ENCODE results near the gene ANAPC15. TPM values are rescaled to one million over a fixed set of nuclear protein-coding genes. Genes with fewer than 3 reads are reported as not detected.

Gene ANAPC15
- total RNA-seq, 1 experiment from 2014 or later = 75.4 TPM

GRCh38 chr11:72066855-72067254 lies 45.6 kb downstream of the ANAPC15 start:
- CTCF ChIA-PET = interaction anchor here (0.8 to 2.0 kb wide), 4 partner anchors 9 to 41 kb away, joined by 3 to 11 read pairs (median 4); no protein-coding TSS in a partner anchor
- no peaks in the 10 kb centered on the region for H3K27me3 Mint-ChIP-seq (ENCODE audit: low read depth)
- H3K36me3 Mint-ChIP-seq = peaks cover 14% of the 10 kb centered on the region
- no peak for DNase-seq (ENCODE audit: low spot score)
- H3K27ac Mint-ChIP-seq = no peak overlapping the region
- H3K9me3 Mint-ChIP-seq = no peaks in the 10 kb centered on the region
- no peak for TF ChIP-seq ZNF423 (CRISPR knock-in tag; IDR thresholded peaks at IDR 0.05)
- no peak for TF ChIP-seq CDX4 (CRISPR knock-in tag; IDR thresholded peaks at IDR 0.05; ENCODE audit: borderline replicate concordance)
- no peak for TF ChIP-seq ZNF317 (CRISPR knock-in tag; IDR thresholded peaks at IDR 0.05; ENCODE audit: borderline replicate concordance, low read depth)
- TF ChIP-seq ZNF425 (CRISPR knock-in tag; conservative IDR thresholded peaks at IDR 0.05) = no peak
- TF ChIP-seq MXD4 (CRISPR knock-in tag; IDR thresholded peaks at IDR 0.05; ENCODE audit: borderline replicate concordance) = no peak
- TF ChIP-seq NFYB (CRISPR knock-in tag; conservative IDR thresholded peaks at IDR 0.05; ENCODE audit: low read depth) = no peak
- no peak for TF ChIP-seq ZNF263 (CRISPR knock-in tag; IDR thresholded peaks at IDR 0.05; ENCODE audit: low read depth)
- no peak for TF ChIP-seq ZMAT4 (CRISPR knock-in tag; IDR thresholded peaks at IDR 0.05)
- no peak for TF ChIP-seq TP53 (CRISPR knock-in tag; IDR thresholded peaks at IDR 0.05)
- no peak for TF ChIP-seq PRRX2 (CRISPR knock-in tag; IDR thresholded peaks at IDR 0.05)
- no peak for TF ChIP-seq SMAD3 (CRISPR knock-in tag; IDR thresholded peaks at IDR 0.05; ENCODE audit: borderline replicate concordance)
- no peak for TF ChIP-seq SP1 (CRISPR knock-in tag; conservative IDR thresholded peaks at IDR 0.05)
- TF ChIP-seq EMX1 (CRISPR knock-in tag; IDR thresholded peaks at IDR 0.05) = no peak
- no peak for TF ChIP-seq ARID4B (CRISPR knock-in tag; IDR thresholded peaks at IDR 0.05; ENCODE audit: borderline replicate concordance)
- TF ChIP-seq AR (CRISPR knock-in tag; IDR thresholded peaks at IDR 0.05) = no peak
- TF ChIP-seq PREB (CRISPR knock-in tag; IDR thresholded peaks at IDR 0.05; ENCODE audit: borderline replicate concordance) = no peak
- no peak overlapping the region for H3K4me3 Mint-ChIP-seq
- ATAC-seq = no peak
- H3K4me1 Mint-ChIP-seq = peaks cover 23% of the 10 kb centered on the region
- POLR2A ChIA-PET = no interaction called here

All from WTC11 (cell line).